ENCODE measurements around the gene CBFA2T2.

CBFA2T2 gene

GRCh38 chr20:33674294-33675135 lies 184.6 kb downstream of the CBFA2T2 start, which contains the start of gene NECAB3:
Gene NECAB3 (minus strand): TSS chr20:33674428. CDS start chr20:33674352, 76 bp downstream.
- no peaks in the 10 kb centered on the region for H3K27me3 Mint-ChIP-seq (ENCODE audit: low read depth, poor library complexity)
- peak within 1 kb of the TSS; percentile 68 for H3K27ac Mint-ChIP-seq
- TF ChIP-seq CTCF (IDR thresholded peaks at IDR 0.05): no peak
- no peaks in the 10 kb centered on the region for H3K9me3 Mint-ChIP-seq
- peak; percentile 88 for DNase-seq
- peak within 1 kb of the TSS; percentile 93 for H3K4me3 Mint-ChIP-seq
- H3K4me1 Mint-ChIP-seq: peaks cover 42% of the 10 kb centered on the region
- H3K36me3 Mint-ChIP-seq (ENCODE audit: low read depth): peaks cover 30% of the 10 kb centered on the region

- H3K27ac Mint-ChIP-seq: peak overlapping the region; percentile 1
- H3K4me1 Mint-ChIP-seq: peaks cover 42% of the 10 kb centered on the region
- H3K27me3 Mint-ChIP-seq (ENCODE audit: low read depth, poor library complexity): no peaks in the 10 kb centered on the region
- peaks cover 30% of the 10 kb centered on the region for H3K36me3 Mint-ChIP-seq (ENCODE audit: low read depth)
- DNase-seq: no peak
- no peak for TF ChIP-seq CTCF (IDR thresholded peaks at IDR 0.05)
- no peaks in the 10 kb centered on the region for H3K9me3 Mint-ChIP-seq
- peak overlapping the region; percentile 80 for H3K4me3 Mint-ChIP-seq
These were observed 185.5 kb downstream of the CBFA2T2 start for GRCh38 chr20:33675136-33675959.

GRCh38 chr20:33676121-33676520 lies 186.2 kb downstream of the CBFA2T2 start:
- H3K36me3 Mint-ChIP-seq (ENCODE audit: low read depth): peaks cover 30% of the 10 kb centered on the region
- no peak overlapping the region for H3K4me3 Mint-ChIP-seq
- no peaks in the 10 kb centered on the region for H3K9me3 Mint-ChIP-seq
- H3K4me1 Mint-ChIP-seq: peaks cover 42% of the 10 kb centered on the region
- DNase-seq: no peak
- H3K27me3 Mint-ChIP-seq (ENCODE audit: low read depth, poor library complexity): no peaks in the 10 kb centered on the region
- no peak overlapping the region for H3K27ac Mint-ChIP-seq
- no peak for TF ChIP-seq CTCF (IDR thresholded peaks at IDR 0.05)

- DNase-seq: no peak
- peaks cover 29% of the 10 kb centered on the region for H3K36me3 Mint-ChIP-seq (ENCODE audit: low read depth)
- H3K4me3 Mint-ChIP-seq: no peak overlapping the region
- peaks cover 46% of the 10 kb centered on the region for H3K4me1 Mint-ChIP-seq
- H3K27ac Mint-ChIP-seq: no peak overlapping the region
- H3K9me3 Mint-ChIP-seq: no peaks in the 10 kb centered on the region
- H3K27me3 Mint-ChIP-seq (ENCODE audit: low read depth, poor library complexity): peaks cover 2% of the 10 kb centered on the region
- no peak for TF ChIP-seq CTCF (IDR thresholded peaks at IDR 0.05)
These were observed 187.1 kb downstream of the CBFA2T2 start for GRCh38 chr20:33676652-33677645.

- no peak for DNase-seq
- H3K27me3 Mint-ChIP-seq (ENCODE audit: low read depth, poor library complexity): peaks cover 2% of the 10 kb centered on the region
- H3K36me3 Mint-ChIP-seq (ENCODE audit: low read depth): peaks cover 27% of the 10 kb centered on the region
- no peak overlapping the region for H3K4me3 Mint-ChIP-seq
- H3K9me3 Mint-ChIP-seq: no peaks in the 10 kb centered on the region
- H3K27ac Mint-ChIP-seq: no peak overlapping the region
- no peak for TF ChIP-seq CTCF (IDR thresholded peaks at IDR 0.05)
- peaks cover 46% of the 10 kb centered on the region for H3K4me1 Mint-ChIP-seq
These were observed 188.3 kb downstream of the CBFA2T2 start for GRCh38 chr20:33677991-33678702.
